Upper lobe of right lung (tissue), 1 donor: ENCODE measurements around the gene POLE. TPM values are rescaled to one million over a fixed set of nuclear protein-coding genes. Genes with fewer than 3 reads are reported as not detected.

Experiments
- ATAC-seq: fragments of 200-7000 bp; cut with Tn5 transposase; one replicate; pipeline ENCODE4 v1.9.1; 2020; ENCODE audit warnings: mild to moderate bottlenecking, moderate library complexity
- DNase-seq: peaks from one replicate; pipeline ENCODE4 v3.0.0-alpha.2; 2020
- H3K27ac ChIP-seq: fragments of 200-600 bp; one replicate; pipeline ENCODE4 v1.8.0; 2022
- H3K27me3 ChIP-seq: fragments of 200-600 bp; one replicate; pipeline ENCODE4 v1.8.0; 2022; ENCODE audit warnings: mild to moderate bottlenecking
- H3K36me3 ChIP-seq: fragments of 200-600 bp; one replicate; pipeline ENCODE4 v1.8.0; 2022
- H3K4me1 ChIP-seq: fragments of 200-600 bp; one replicate; pipeline ENCODE4 v1.8.0; 2022
- H3K4me3 ChIP-seq: fragments of 200-600 bp; one replicate; pipeline ENCODE4 v1.8.0; 2022; ENCODE audit warnings: mild to moderate bottlenecking
- H3K9me3 ChIP-seq: fragments of 200-600 bp; one replicate; pipeline ENCODE4 v1.8.0; 2022
- intact Hi-C: fragments of 100-400 bp; cut with DNase I; formaldehyde crosslinking; loops from one replicate; pipeline ENCODE4 v1.11.0; 2022
- total RNA-seq: library from RNA; stranded (reverse); fragmentation: NEBNext Ultra II Directional; extraction: Animal tissue kit (Norgen Biotek cat#: 25700); gene quantifications from one replicate; pipeline ENCODE4 v1.2.1, GENCODE V29; 2021
- TF ChIP-seq, protein P1 (sequence below): fragments of 200-600 bp; IDR thresholded peaks from one replicate; pipeline ENCODE4 v1.8.0; 2022; ENCODE audit warnings: antibody characterized with exemption
- donor health status: DM: no; HTN: yes; CAD: no; lungs with severe emphysema.

Gene POLE
- total RNA-seq, 1 donor from 2014 or later: 23.5 TPM

- H3K4me3 ChIP-seq: no peak overlapping the region
- no peaks in the 10 kb centered on the region for H3K27me3 ChIP-seq
- TF ChIP-seq, protein P1, sequence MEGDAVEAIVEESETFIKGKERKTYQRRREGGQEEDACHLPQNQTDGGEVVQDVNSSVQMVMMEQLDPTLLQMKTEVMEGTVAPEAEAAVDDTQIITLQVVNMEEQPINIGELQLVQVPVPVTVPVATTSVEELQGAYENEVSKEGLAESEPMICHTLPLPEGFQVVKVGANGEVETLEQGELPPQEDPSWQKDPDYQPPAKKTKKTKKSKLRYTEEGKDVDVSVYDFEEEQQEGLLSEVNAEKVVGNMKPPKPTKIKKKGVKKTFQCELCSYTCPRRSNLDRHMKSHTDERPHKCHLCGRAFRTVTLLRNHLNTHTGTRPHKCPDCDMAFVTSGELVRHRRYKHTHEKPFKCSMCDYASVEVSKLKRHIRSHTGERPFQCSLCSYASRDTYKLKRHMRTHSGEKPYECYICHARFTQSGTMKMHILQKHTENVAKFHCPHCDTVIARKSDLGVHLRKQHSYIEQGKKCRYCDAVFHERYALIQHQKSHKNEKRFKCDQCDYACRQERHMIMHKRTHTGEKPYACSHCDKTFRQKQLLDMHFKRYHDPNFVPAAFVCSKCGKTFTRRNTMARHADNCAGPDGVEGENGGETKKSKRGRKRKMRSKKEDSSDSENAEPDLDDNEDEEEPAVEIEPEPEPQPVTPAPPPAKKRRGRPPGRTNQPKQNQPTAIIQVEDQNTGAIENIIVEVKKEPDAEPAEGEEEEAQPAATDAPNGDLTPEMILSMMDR: no peak
- intact Hi-C loops: no loop called here
- no peak overlapping the region for H3K27ac ChIP-seq
- DNase-seq (no peak), ATAC-seq (no peak)
- peaks cover 61% of the 10 kb centered on the region for H3K36me3 ChIP-seq
- H3K4me1 ChIP-seq: no peaks in the 10 kb centered on the region
- no peaks in the 10 kb centered on the region for H3K9me3 ChIP-seq
These were observed 14.5 kb downstream of the POLE start for GRCh38 chr12:132672678-132673077.

DNA sequence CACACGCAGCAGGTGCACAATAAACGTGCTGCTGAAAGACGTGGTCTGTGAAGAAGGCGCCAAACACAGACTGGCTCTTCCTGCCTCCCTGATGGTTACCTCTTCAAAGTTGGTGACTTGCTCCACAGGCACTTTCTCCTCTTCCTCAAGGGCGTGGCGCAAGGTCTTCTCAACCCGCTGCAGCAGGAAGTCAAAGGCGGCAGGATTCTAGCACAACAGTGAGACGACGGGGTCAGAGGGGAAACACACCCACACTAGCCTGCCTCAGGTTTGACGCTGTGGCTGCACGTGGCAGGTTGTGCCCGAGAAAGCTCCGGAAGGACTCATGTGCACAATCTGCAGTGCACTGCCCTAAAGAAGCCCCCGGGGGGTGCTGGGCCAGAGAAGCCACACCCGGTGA, 15.0 kb downstream of the POLE start:
- no peak for ATAC-seq
- no peak overlapping the region for H3K27ac ChIP-seq
- peaks cover 61% of the 10 kb centered on the region for H3K36me3 ChIP-seq

GRCh38 chr12:132669166-132669879, 17.8 kb downstream of the POLE start:
- intact Hi-C loops: no loop called here
- DNase-seq: no peak

More for the DNA sequence above, 15.0 kb downstream of the POLE start:
- TF ChIP-seq, protein P1: no peak
- Histone ChIP-seq H3K4me3 (no peak overlapping the region), H3K27me3 (no peaks in the 10 kb centered on the region), H3K4me1 (no peaks in the 10 kb centered on the region), H3K9me3 (no peaks in the 10 kb centered on the region)
- DNase-seq: no peak
- intact Hi-C loops: no loop called here

GRCh38 chr12:132668191-132669088, 18.7 kb downstream of the POLE start:
- Histone ChIP-seq H3K9me3 (no peaks in the 10 kb centered on the region), H3K27me3 (no peaks in the 10 kb centered on the region), H3K4me3 (no peak overlapping the region), H3K27ac (no peak overlapping the region), H3K4me1 (no peaks in the 10 kb centered on the region), H3K36me3 (peaks cover 66% of the 10 kb centered on the region)
- DNase-seq: no peak
- TF ChIP-seq, protein P1: no peak
- intact Hi-C loops: no loop called here
- no peak for ATAC-seq

More at GRCh38 chr12:132669166-132669879, 17.8 kb downstream of the POLE start:
- Histone ChIP-seq H3K27ac (no peak overlapping the region), H3K27me3 (no peaks in the 10 kb centered on the region), H3K36me3 (peaks cover 59% of the 10 kb centered on the region), H3K4me1 (no peaks in the 10 kb centered on the region), H3K9me3 (no peaks in the 10 kb centered on the region), H3K4me3 (no peak overlapping the region)
- TF ChIP-seq, protein P1: no peak
- ATAC-seq: no peak

GRCh38 chr12:132665794-132666193, 21.3 kb downstream of the POLE start:
- Histone ChIP-seq H3K36me3 (peaks cover 70% of the 10 kb centered on the region), H3K4me1 (no peaks in the 10 kb centered on the region), H3K4me3 (no peak overlapping the region), H3K27ac (no peak overlapping the region), H3K27me3 (no peaks in the 10 kb centered on the region), H3K9me3 (no peaks in the 10 kb centered on the region)
- DNase-seq (no peak), ATAC-seq (no peak)
- intact Hi-C loops: no loop called here
- TF ChIP-seq, protein P1: no peak
